Adrenal gland (tissue), 12 donors: Measurements from ENCODE around the gene GALK2. TPM values are rescaled to one million over a fixed set of nuclear protein-coding genes. Genes with fewer than 3 reads are reported as not detected.

Source experiments
- DNase-seq, 7 donors: peaks; one replicate each; pipeline ENCODE4 v3.0.0-alpha.2; 2019 to 2020
- H3K27ac ChIP-seq, 5 donors: fragments of 200-600 bp; sonication (generic) in 4 of 5; 1 replicate in 3 of 5; 2 replicates in 2 of 5; pipeline versions ENCODE4 v1.5.1 to v1.8.0; 2016 to 2020; ENCODE audit warnings: mild to moderate bottlenecking in 1 of 5
- H3K27me3 ChIP-seq: fragments of 200-600 bp; 2 replicates; pipeline ENCODE4 v1.8.0; 2021
- H3K36me3 ChIP-seq, 2 donors: fragments of 200-600 bp; replicated peaks in 1 of 2; 1 replicate in 1 of 2; 2 replicates in 1 of 2; pipeline versions ENCODE4 v1.5.1 to v1.8.0; 2018 to 2022
- H3K4me1 ChIP-seq, 2 donors: fragments of 200-600 bp; replicated peaks in 1 of 2; 1 replicate in 1 of 2; 2 replicates in 1 of 2; pipeline versions ENCODE4 v1.5.1 to v1.8.0; 2018 to 2021
- H3K4me3 ChIP-seq, 4 donors: fragments of 200-600 bp; sonication (generic) in 3 of 4; one replicate each; pipeline ENCODE4 v1.5.1; 2016 to 2018
- H3K9me3 ChIP-seq, 3 donors: fragments of 200-600 bp; sonication (generic) in 1 of 3; replicated peaks in 1 of 3; 1 replicate in 2 of 3; 2 replicates in 1 of 3; pipeline versions ENCODE4 v1.5.1 to v1.8.0; 2016 to 2021
- POLR2A ChIP-seq, 2 donors: fragments of 450-650 bp; IDR thresholded peaks; one replicate each; pipeline ENCODE4 v1.6.1; 2017; ENCODE audit warnings: antibody characterized with exemption in 2 of 2, mild to moderate bottlenecking in 2 of 2, moderate library complexity in 1 of 2
- WGBS, 4 donors: extraction: QIAGEN DNeasy Blood & Tissue Kit in 2 of 4; methylation state at CpG; one replicate each; pipeline versions ENCODE4 v1.1.5 to v1.1.7; 2013 to 2017; 5-methylcytosine and 5-hydroxymethylcytosine counted together
- intact Hi-C, 2 donors: fragments of 100-400 bp; cut with DNase I; formaldehyde crosslinking; loops; one replicate each; pipeline versions ENCODE4 v1.14.1 to v1.15.0; 2022 to 2023
- polyA plus RNA-seq, 3 donors: library from polyadenylated mRNA; stranded (reverse); fragments of 200-250 nt in 2 of 3; fragments of 350-450 nt in 1 of 3; fragmentation: Illumina TruSeq in 1 of 3; extraction: RNeasy Lipid Tissue Mini Kit (QIAGEN cat#74804) in 1 of 3; gene quantifications; one replicate each; pipeline ENCODE4 v1.2.3, GENCODE V29; 2013 to 2014
- total RNA-seq, 9 donors: library from RNA; depleted of rRNA in 4 of 9; stranded (reverse); fragments of >200 nt in 4 of 9; fragments of 120-200 nt in 1 of 9; fragmentation: NEBNext Ultra II Directional in 1 of 9; extraction: Animal tissue kit (Norgen Biotek cat#: 25700) in 1 of 9; gene quantifications; one replicate each; pipeline versions ENCODE4 v1.1.0 to v1.2.4, GENCODE V29; 2013 to 2023
- TF ChIP-seq, protein P1 (sequence below), 6 experiments: fragments of 450-650 bp in 4 of 6; fragments of 200-600 bp in 2 of 6; sonication (generic) in 1 of 6; IDR thresholded peaks; 1 replicate in 5 of 6; 2 replicates in 1 of 6; pipeline versions ENCODE4 v1.5.1 to v1.8.0; 2016 to 2021; ENCODE audit warnings: antibody characterized with exemption in 6 of 6, mild to moderate bottlenecking in 2 of 6, moderate library complexity in 1 of 6
- donor health status: healthy with polysubstance abuse.
- donor health status: Bipolar disorder and iron deficiency.
- donor health status: DM: yes; HTN: yes; CAD: no.
- donor health status: DM: no; HTN: no; CAD: no.
- donor health status: DM: no; HTN: no; CAD: no.
- donor health status: DM: yes; HTN: yes; CAD: no.

The GALK2 gene
- total and polyA plus RNA-seq, 12 donors, result 11.0 to 64.2 (median 49.1) TPM

DNA sequence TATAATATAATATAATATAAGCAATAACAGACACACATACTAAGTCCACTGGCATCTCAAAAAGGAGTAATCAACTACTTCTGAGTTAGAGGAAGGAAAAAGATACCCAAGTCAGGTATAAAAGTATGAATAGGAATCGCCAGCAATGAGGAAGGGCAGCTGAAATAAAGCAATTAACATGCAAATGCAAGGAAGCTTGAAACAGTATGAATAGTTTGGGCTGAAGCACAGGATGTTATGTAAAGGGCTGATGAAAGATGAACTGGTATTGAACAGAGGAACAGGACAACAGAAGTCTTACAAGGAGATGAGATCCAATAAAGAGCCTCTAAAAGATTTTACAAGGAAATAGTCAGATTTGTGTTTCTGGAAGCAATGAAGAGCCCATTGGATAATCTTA lies 21.7 kb upstream of the GALK2 start:
- Histone ChIP-seq H3K4me1 (peaks cover 0 to 59% of the 10 kb centered on the region in 2 donors), H3K36me3 (peaks cover 0 to 15% of the 10 kb centered on the region in 2 donors), H3K4me3 (no peak overlapping the region), H3K27me3 (no peaks in the 10 kb centered on the region), H3K9me3 (no peaks in the 10 kb centered on the region), H3K27ac (no peak overlapping the region)
- TF ChIP-seq, protein P1, sequence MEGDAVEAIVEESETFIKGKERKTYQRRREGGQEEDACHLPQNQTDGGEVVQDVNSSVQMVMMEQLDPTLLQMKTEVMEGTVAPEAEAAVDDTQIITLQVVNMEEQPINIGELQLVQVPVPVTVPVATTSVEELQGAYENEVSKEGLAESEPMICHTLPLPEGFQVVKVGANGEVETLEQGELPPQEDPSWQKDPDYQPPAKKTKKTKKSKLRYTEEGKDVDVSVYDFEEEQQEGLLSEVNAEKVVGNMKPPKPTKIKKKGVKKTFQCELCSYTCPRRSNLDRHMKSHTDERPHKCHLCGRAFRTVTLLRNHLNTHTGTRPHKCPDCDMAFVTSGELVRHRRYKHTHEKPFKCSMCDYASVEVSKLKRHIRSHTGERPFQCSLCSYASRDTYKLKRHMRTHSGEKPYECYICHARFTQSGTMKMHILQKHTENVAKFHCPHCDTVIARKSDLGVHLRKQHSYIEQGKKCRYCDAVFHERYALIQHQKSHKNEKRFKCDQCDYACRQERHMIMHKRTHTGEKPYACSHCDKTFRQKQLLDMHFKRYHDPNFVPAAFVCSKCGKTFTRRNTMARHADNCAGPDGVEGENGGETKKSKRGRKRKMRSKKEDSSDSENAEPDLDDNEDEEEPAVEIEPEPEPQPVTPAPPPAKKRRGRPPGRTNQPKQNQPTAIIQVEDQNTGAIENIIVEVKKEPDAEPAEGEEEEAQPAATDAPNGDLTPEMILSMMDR (IDR thresholded peaks at IDR 0.05), result no peak
- TF ChIP-seq POLR2A (IDR thresholded peaks at IDR 0.05), result no peak
- WGBS, 4 donors, result 68 to 79% (median 76%) methylated on average over 1 of the region's 1 CpG
- intact Hi-C loops, result loop anchor here (5.0 to 10.0 kb wide), 3 partner anchors 123 to 283 kb away; no protein-coding TSS in a partner anchor
- DNase-seq, result no peak

GRCh38 chr15:49148727-49149126 lies 21.3 kb upstream of the GALK2 start:
- Histone ChIP-seq H3K36me3 (peaks cover 0 to 11% of the 10 kb centered on the region in 2 donors), H3K27me3 (no peaks in the 10 kb centered on the region), H3K9me3 (no peaks in the 10 kb centered on the region), H3K4me3 (no peak overlapping the region), H3K27ac (no peak overlapping the region), H3K4me1 (peaks cover 0 to 64% of the 10 kb centered on the region in 2 donors)
- intact Hi-C loops, result loop anchor here (5.0 to 10.0 kb wide), 3 partner anchors 124 to 284 kb away; no protein-coding TSS in a partner anchor
- TF ChIP-seq, protein P1 (IDR thresholded peaks at IDR 0.05), result no peak
- TF ChIP-seq POLR2A (IDR thresholded peaks at IDR 0.05), result no peak
- WGBS, 4 donors, result 60 to 71% (median 66%) methylated on average over 1 of the region's 1 CpG
- DNase-seq, result no peak

DNA sequence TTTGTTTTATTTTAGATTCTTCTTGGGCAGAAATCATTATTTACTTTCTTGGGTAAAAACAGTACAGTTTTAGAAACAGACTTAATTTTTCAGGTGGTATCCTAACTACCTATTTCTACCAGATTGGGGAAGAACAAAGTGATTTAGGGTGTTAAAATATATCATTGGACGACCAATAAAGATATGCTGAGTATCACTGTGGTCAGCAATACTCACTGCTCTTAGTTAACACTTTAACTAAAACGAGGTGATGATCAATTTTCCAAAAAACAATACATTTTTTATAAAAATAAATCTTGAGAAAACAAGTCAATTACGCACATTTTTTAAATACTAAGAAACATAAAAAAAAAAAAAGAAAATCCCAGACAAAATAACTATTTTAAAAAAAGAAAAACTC lies 18.2 kb upstream of the GALK2 start:
- Histone ChIP-seq H3K4me1 (peaks cover 6 to 56% of the 10 kb centered on the region in 2 donors), H3K27me3 (no peaks in the 10 kb centered on the region), H3K27ac (no peak overlapping the region), H3K4me3 (no peak overlapping the region), H3K9me3 (no peaks in the 10 kb centered on the region), H3K36me3 (no peaks in the 10 kb centered on the region)
- TF ChIP-seq, protein P1 (IDR thresholded peaks at IDR 0.05), result no peak
- TF ChIP-seq POLR2A (IDR thresholded peaks at IDR 0.05), result no peak
- 76 to 83% (median 80%) methylated on average over 3 of the region's 3 CpGs for WGBS, 4 donors
- intact Hi-C loops, result no loop called here
- DNase-seq, result no peak

GRCh38 chr15:49152552-49153312 lies 17.3 kb upstream of the GALK2 start:
- DNase-seq, result no peak
- Histone ChIP-seq H3K4me1 (peaks cover 6 to 51% of the 10 kb centered on the region in 2 donors), H3K36me3 (no peaks in the 10 kb centered on the region), H3K4me3 (no peak overlapping the region), H3K27me3 (no peaks in the 10 kb centered on the region), H3K9me3 (no peaks in the 10 kb centered on the region), H3K27ac (no peak overlapping the region)
- 87 to 95% (median 91%) methylated on average over 9 of the region's 9 CpGs for WGBS, 4 donors
- intact Hi-C loops, result no loop called here
- no peak for TF ChIP-seq POLR2A (IDR thresholded peaks at IDR 0.05)
- TF ChIP-seq, protein P1 (IDR thresholded peaks at IDR 0.05), result no peak
